SK-N-SH (cell line): ENCODE measurements around the gene TRIM3. TPM values are rescaled to one million over a fixed set of nuclear protein-coding genes. Genes with fewer than 3 reads are reported as not detected.

Source experiments
- CTCF ChIA-PET: fragments of 300-600, 350-600 bp; formaldehyde crosslinking; extraction: SDS; loops from one replicate; lab custom pipeline; 2021; lab: Yijun Ruan, JAX
- POLR2A ChIA-PET: fragments of 350-600 bp; sonication (Branson Sonifier 250); formaldehyde crosslinking; extraction: SDS; loops from one replicate; lab custom pipeline; 2020; ENCODE audit warnings: antibody characterized with exemption, inconsistent platforms; lab: Yijun Ruan, JAX
- DNase-seq: peaks from one replicate; pipeline ENCODE4 v3.0.0; 2012
- H2AFZ ChIP-seq: fragments of 200-600 bp; sonication (generic); 2 replicates; pipeline ENCODE4 v1.8.1; 2016; ENCODE audit warnings: antibody characterized with exemption, mild to moderate bottlenecking, low read depth
- H3F3A ChIP-seq: fragments of 200-600 bp; sonication (generic); replicated peaks from 2 replicates; pipeline ENCODE3; 2016; ENCODE audit warnings: antibody characterized with exemption, mild to moderate bottlenecking; ENCODE audit not compliant: insufficient read depth
- H3K27ac ChIP-seq, 2 experiments: fragments of 200-500 bp in 1 of 2; fragments of 200-600 bp in 1 of 2; sonication (Bioruptor generic) in 1 of 2; sonication (generic), shearing (Covaris generic) in 1 of 2; 2 replicates each; pipeline versions ENCODE4 v1.5.1 to v1.6.1; 2014 to 2016; ENCODE audit warnings: low read depth in 2 of 2, inconsistent platforms in 1 of 2, low read length in 1 of 2, mild to moderate bottlenecking in 1 of 2, mixed read lengths in 1 of 2
- H3K27me3 ChIP-seq: fragments of 200-600 bp; sonication (generic), shearing (Covaris generic); 2 replicates; pipeline ENCODE4 v1.6.1; 2016; ENCODE audit warnings: mixed run types; ENCODE audit not compliant: insufficient read depth
- H3K36me3 ChIP-seq, 2 experiments: fragments of 200-500 bp in 1 of 2; fragments of 200-600 bp in 1 of 2; sonication (Bioruptor generic) in 1 of 2; sonication (generic) in 1 of 2; replicated peaks in 1 of 2; 2 replicates each; pipeline versions ENCODE3 to v1.5.1; 2014 to 2016; ENCODE audit warnings: low read length in 1 of 2, mild to moderate bottlenecking in 1 of 2; ENCODE audit not compliant: insufficient read depth in 2 of 2, control insufficient read depth in 1 of 2
- H3K4me1 ChIP-seq, 2 experiments: fragments of 200-500 bp in 1 of 2; fragments of 200-600 bp in 1 of 2; sonication (Bioruptor generic) in 1 of 2; sonication (generic), shearing (Covaris generic) in 1 of 2; 2 replicates each; pipeline versions ENCODE4 v1.5.1 to v1.6.1; 2014 to 2016; ENCODE audit warnings: low read depth in 1 of 2, low read length in 1 of 2, mixed run types in 1 of 2; ENCODE audit not compliant: insufficient read depth in 2 of 2, control insufficient read depth in 1 of 2
- H3K4me2 ChIP-seq: fragments of 200-600 bp; sonication (generic), shearing (Covaris generic); 2 replicates; pipeline ENCODE4 v1.6.1; 2017; ENCODE audit warnings: mixed run types
- H3K4me3 ChIP-seq, 2 experiments: fragments of 200-500 bp in 1 of 2; fragments of 200-600 bp in 1 of 2; sonication (Bioruptor generic) in 1 of 2; sonication (generic), shearing (Covaris generic) in 1 of 2; 2 replicates each; pipeline versions ENCODE4 v1.5.1 to v1.8.1; 2014 to 2016; ENCODE audit warnings: low read depth in 2 of 2, inconsistent platforms in 1 of 2, low read length in 1 of 2, mild to moderate bottlenecking in 1 of 2, mixed read lengths in 1 of 2, moderate library complexity in 1 of 2
- H3K79me2 ChIP-seq: fragments of 200-600 bp; sonication (generic); 2 replicates; pipeline ENCODE4 v1.8.1; 2017; ENCODE audit warnings: mild to moderate bottlenecking; ENCODE audit not compliant: insufficient read depth
- H3K9ac ChIP-seq: fragments of 200-600 bp; sonication (generic); 2 replicates; pipeline ENCODE4 v1.6.1; 2017; ENCODE audit warnings: mixed run types
- H3K9me2 ChIP-seq: fragments of 200-600 bp; sonication (generic); 2 replicates; pipeline ENCODE4 v1.6.1; 2017; ENCODE audit warnings: mixed run types
- H3K9me3 ChIP-seq: fragments of 200-600 bp; sonication (generic); 2 replicates; pipeline ENCODE4 v1.6.1; 2017; ENCODE audit warnings: mixed run types, mild to moderate bottlenecking, moderate library complexity
- H4K20me1 ChIP-seq: fragments of 200-600 bp; sonication (generic); 2 replicates; pipeline ENCODE4 v1.6.1; 2017; ENCODE audit warnings: mild to moderate bottlenecking, mixed run types; ENCODE audit not compliant: insufficient read depth
- CTCF ChIP-seq: fragments of 200-600 bp; sonication (generic); IDR thresholded peaks from 2 replicates; pipeline ENCODE4 v1.6.1; 2017; ENCODE audit warnings: antibody characterized with exemption, mild to moderate bottlenecking, moderate library complexity
- IRF3 ChIP-seq: fragments of 150-350 bp; IDR thresholded peaks from 2 replicates; pipeline ENCODE4 v1.6.1; 2016; ENCODE audit warnings: mild to moderate bottlenecking, low read depth, low read length
- JUND ChIP-seq: IDR thresholded peaks from 2 replicates; pipeline ENCODE4 v1.4.0; 2012
- NRF1 ChIP-seq: IDR thresholded peaks from 2 replicates; pipeline ENCODE4 v1.6.1; 2012; ENCODE audit warnings: low read depth, mild to moderate bottlenecking, low read length
- PBX3 ChIP-seq: IDR thresholded peaks from 2 replicates; pipeline ENCODE4; 2012
- POLR2AphosphoS5 ChIP-seq: IDR thresholded peaks from 2 replicates; pipeline ENCODE4 v1.6.1; 2012; ENCODE audit warnings: low read depth, low read length
- RAD21 ChIP-seq: IDR thresholded peaks from 2 replicates; pipeline ENCODE4 v1.6.1; 2012; ENCODE audit warnings: mild to moderate bottlenecking, low read length
- RXRA ChIP-seq: IDR thresholded peaks from 2 replicates; pipeline ENCODE4 v1.4.0; 2012; ENCODE audit warnings: low read depth, mild to moderate bottlenecking, borderline replicate concordance
- SMC3 ChIP-seq: IDR thresholded peaks from 2 replicates; pipeline ENCODE4 v1.6.1; 2012; ENCODE audit warnings: low read depth, low read length, improper control_type of control experiment
- TEAD4 ChIP-seq: IDR thresholded peaks from 2 replicates; pipeline ENCODE4 v1.4.0; 2012; ENCODE audit warnings: mild to moderate bottlenecking, borderline replicate concordance; ENCODE audit not compliant: insufficient read depth
- USF2 ChIP-seq: fragments of 150-350 bp; IDR thresholded peaks from 2 replicates; pipeline ENCODE4 v1.6.1; 2017; ENCODE audit warnings: antibody characterized with exemption, low read length, low read depth, borderline replicate concordance
- WGBS: methylation state at CpG from one replicate; pipeline ENCODE4 v1.1.6; 2017; ENCODE audit warnings: low lambda C conversion rate; 5-methylcytosine and 5-hydroxymethylcytosine counted together
- polyA plus RNA-seq, 3 experiments: library from polyadenylated mRNA; depleted of rRNA; stranded (reverse); fragments of >200 nt; gene quantifications; 2 replicates each; pipeline ENCODE4 v1.2.3, GENCODE V29; 2012

Gene TRIM3
- polyA plus RNA-seq, 1 of the 3 experiments (the other 2 are of a cell fraction): 22.8 TPM

- H3K79me2 ChIP-seq: no peaks in the 10 kb centered on the region
- no peak overlapping the region for H3K9ac ChIP-seq
- H3K27ac ChIP-seq: peak overlapping the region in 1 of 2 experiments; percentile 24; a peak in 1 of 4 replicates
- ChIA-PET POLR2A (no interaction called here), CTCF (interaction anchor here (0.6 to 4.4 kb wide), 29 partner anchors 10 to 285 kb away, joined by 3 to 67 read pairs (median 4); partner anchors contain the start of genes APBB1, DNHD1, HPX and TRIM3)
- 0 out of 4 replicates have a peak, but pooled peaks cover 0 to 4% of the 10 kb centered on the region in 2 experiments for H3K4me1 ChIP-seq
- no peaks in the 10 kb centered on the region for H3K27me3 ChIP-seq
- H3K9me2 ChIP-seq: no peaks in the 10 kb centered on the region
- WGBS: 69% methylated on average over 2 of the region's 2 CpGs
- DNase-seq: peak; percentile 62
- H3K4me3 ChIP-seq: no peak overlapping the region
- H3K4me2 ChIP-seq: no peak overlapping the region
- no peaks in the 10 kb centered on the region for H3K9me3 ChIP-seq
- no peak overlapping the region for H2AFZ ChIP-seq
- H3F3A ChIP-seq: peaks cover 5% of the 10 kb centered on the region
- no peaks in the 10 kb centered on the region for H4K20me1 ChIP-seq
- no peak for TF ChIP-seq IRF3
- TF ChIP-seq POLR2AphosphoS5: no peak
- no peak for TF ChIP-seq USF2
- TF ChIP-seq JUND: no peak
- TF ChIP-seq RXRA: no peak
- peak; percentile 76 for TF ChIP-seq CTCF
- no peak for TF ChIP-seq TEAD4
- no peak for TF ChIP-seq NRF1
- TF ChIP-seq RAD21: peak; percentile 67
- TF ChIP-seq SMC3: peak; percentile 49
- TF ChIP-seq PBX3: peak; percentile 42; the same call in 1 of the 2 replicates
- TF ChIP-seq, all 33 proteins: peak for 4
- H3K36me3 ChIP-seq: peaks cover 7 to 29% of the 10 kb centered on the region in 2 experiments
Observed at GRCh38 chr11:6505577-6506240, 32.0 kb upstream of the TRIM3 start.
